Measurements from ENCODE around the gene ATF3.

DNA sequence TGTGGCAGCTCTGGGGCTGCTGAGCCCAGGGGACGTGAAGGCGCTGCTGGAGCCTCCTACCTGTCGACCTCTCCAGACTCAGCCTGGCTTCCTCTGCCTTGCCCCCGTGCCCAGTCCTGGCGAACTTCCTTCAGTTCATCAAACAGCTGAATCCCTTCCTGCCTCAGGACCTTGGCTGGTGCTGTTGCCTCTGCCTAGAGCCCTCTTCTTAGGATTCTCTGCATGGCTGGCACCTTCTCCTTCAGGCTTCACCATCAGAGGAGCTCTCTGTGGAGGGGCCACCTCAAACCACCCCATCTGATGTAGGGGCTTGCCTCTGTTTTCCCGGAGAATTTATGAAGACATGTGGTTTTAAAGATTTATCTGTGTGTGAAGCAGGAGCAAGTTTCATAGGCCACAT, 23.4 kb upstream of the ATF3 start:
- TF ChIP-seq POLR2AphosphoS5 (IDR thresholded peaks at IDR 0.05) (no peak), POLR2A (IDR thresholded peaks at IDR 0.05) (no peak), EP300 (IDR thresholded peaks at IDR 0.05) (no peak)
- TF ChIP-seq, protein P1, sequence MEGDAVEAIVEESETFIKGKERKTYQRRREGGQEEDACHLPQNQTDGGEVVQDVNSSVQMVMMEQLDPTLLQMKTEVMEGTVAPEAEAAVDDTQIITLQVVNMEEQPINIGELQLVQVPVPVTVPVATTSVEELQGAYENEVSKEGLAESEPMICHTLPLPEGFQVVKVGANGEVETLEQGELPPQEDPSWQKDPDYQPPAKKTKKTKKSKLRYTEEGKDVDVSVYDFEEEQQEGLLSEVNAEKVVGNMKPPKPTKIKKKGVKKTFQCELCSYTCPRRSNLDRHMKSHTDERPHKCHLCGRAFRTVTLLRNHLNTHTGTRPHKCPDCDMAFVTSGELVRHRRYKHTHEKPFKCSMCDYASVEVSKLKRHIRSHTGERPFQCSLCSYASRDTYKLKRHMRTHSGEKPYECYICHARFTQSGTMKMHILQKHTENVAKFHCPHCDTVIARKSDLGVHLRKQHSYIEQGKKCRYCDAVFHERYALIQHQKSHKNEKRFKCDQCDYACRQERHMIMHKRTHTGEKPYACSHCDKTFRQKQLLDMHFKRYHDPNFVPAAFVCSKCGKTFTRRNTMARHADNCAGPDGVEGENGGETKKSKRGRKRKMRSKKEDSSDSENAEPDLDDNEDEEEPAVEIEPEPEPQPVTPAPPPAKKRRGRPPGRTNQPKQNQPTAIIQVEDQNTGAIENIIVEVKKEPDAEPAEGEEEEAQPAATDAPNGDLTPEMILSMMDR (IDR thresholded peaks at IDR 0.05): no peak
